ENCODE measurements around the gene CALD1.

The CALD1 gene

DNA sequence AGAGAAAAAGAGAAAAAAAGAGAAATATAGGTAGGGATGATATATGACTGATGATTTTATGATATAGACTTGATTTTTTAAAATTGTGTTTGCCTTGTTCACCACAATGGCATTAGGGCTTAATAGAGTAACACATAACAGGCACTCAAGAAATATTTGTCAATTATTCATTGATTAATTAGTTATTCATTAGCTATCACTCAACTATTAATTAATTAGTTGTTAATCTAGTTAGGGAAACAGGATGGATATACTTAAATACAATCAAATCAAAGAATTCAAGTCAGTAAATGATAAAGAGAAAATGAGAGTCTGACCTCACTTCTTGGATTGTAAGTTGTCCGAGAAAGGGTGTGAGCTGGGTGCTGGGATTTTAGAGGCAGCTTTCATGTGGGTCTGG, 15.1 kb upstream of the CALD1 start:
- DNase-seq (ENCODE audit: low read depth): no peak

DNA sequence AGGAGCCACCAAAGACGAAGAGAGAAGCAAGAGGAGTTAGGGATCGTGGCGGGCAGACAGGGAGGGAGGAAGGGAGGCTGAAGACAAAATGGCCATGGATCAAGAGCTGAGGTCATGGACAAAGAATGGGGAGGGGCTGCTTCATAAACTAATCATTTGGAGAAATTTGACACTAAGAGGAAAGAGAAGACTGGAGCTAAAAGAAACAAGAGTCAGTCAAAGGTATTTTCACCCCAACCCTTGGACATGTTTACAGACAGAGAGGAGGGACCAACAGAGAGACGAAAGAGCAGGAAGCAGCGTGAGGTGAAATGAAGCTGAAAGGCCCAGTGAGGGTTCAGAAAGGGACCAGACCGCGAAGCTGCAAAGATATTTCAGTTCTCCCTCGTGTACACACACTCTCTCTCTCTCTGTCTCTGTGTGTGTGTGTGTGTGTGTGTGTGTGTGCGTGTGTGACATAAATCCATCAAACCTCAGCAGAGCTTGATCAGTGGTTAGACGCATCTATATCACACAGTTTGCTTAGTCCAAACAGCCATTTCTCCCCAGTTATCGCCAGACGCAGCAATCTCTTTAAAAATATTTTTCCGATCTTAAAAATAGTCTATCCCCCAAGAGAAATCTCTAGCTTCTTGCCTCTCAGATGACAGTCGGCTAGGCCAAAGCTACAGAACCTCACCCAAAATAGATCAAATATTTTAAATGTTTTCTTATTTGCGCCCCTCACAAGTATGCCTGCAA, 12.5 kb upstream of the CALD1 start:
- DNase-seq (ENCODE audit: low read depth): no peak

DNA sequence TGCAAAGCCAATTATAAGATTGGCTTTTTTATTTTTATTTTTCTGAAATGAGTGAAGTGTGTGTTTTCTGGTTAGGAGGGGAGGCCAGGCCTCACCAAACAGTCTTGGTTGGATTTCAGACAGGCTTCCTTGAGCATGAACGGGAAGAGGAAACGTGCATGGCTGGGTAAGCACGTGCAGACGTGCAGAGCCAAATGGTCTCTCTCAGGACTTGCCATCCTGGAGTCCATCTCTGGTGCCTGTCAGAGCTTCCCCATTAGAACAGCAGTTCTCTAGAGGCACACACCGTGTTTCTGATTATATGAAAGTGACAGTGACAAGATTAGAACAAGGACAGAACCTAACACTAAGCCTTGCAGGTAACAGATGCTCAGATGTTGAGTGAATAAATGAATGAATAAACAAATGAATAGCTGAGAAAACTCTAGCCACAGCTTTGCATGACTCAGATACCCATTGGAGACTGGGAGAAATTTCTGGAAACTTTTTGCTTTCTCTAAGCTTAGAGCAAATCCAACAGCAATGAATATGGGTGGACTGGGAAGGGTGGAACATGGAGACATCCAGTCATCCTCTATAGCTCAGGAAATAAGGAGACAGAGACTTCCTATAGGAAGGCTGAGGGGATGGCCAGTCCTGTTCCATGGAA, 11.8 kb upstream of the CALD1 start:
- no peak for DNase-seq (ENCODE audit: low read depth)

DNA sequence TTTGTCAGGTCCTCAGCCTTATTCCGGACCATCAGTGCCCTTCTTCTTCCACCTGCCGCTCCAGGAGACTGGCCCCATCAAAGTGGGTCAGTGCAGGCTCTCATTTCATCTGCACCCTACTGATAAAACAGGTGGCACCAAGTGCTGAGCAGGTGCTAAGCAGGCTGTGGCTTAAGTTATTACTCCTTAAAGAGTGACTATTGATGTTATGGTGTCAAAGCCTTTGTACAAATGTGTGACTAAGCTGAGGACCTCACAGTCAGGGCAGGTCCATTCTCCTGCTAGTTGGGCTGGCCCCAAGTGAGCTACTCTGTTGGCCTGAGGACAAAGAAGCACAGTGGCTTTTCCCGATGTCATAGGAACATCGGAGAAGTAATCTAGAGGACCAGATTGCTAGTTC, 11.2 kb upstream of the CALD1 start:
- no peak for DNase-seq (ENCODE audit: low read depth)

DNA sequence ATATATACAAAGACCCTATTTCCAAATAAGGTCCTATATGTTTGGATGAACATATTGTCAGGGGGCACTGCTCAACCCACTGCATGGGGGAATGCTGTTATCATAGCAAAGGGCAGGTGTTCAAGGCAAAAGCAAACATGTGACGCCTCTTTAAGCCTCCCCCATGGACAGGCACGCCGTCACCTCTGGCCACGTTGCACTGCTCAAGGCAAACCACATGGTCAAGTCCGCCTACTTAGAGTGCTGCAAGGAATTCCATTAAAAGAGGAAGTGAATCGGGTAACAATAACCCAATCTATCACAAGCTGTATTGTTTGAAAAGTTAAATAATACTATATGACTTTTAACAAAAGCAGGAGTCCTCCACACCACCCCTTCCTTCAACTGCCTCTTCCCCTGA, 8.8 kb upstream of the CALD1 start:
- DNase-seq (ENCODE audit: low read depth): no peak

DNA sequence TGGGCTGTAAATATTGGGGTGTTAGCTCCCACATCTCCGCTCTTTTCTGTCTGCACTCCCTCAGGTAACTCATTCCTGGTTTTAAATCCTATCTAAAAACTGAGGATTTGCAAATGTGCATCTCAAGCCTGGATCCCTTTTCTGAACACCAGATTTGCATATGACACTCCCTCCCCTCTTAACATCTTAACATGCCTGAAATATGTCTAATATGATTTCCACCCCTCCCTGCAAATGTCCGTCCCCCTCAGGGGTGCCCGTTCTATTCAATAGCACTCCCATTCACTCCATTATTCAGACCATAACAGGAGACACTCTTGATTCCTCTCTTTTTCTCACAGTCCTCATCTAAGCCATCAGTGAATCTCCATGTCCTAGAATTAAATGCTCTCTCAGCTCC, 8.3 kb upstream of the CALD1 start:
- no peak for DNase-seq (ENCODE audit: low read depth)

DNA sequence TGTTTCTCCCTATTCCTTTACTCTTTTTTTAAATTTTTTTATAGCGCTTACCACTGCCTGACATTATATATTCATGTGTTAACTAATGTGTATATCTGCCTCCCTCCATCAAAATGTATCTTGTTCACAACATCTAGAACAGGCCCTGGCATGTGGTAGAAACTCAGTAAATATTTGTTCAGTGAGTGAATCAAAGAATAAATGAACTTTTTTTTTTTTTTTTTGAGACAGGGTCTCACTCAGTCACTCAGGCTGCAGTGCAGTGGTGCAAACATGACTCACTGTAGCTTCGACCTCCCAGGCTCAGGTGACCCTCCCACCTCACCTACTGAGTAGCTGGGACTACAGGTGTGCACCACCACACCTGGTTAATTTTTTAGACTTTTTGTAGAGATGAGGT, 7.5 kb upstream of the CALD1 start:
- no peak for DNase-seq (ENCODE audit: low read depth)

DNA sequence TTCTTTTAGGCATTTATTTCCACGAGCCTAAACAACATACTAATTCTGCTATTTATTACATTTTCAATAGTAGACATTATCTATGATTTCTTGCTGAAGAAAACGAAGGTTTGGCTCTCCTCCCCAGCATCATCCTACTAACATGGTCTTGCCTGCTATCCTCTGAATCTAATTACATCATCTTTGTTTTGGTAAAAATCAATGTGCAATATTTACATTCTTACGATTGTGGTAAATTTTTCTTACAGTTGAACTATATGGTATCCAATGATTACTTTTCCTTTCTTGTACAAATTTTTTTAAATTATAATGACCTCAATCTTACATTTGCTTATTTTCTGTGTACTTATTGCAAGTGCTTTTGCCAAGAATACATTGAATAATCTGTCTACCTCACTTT, 7.0 kb upstream of the CALD1 start:
- no peak for DNase-seq (ENCODE audit: low read depth)

DNA sequence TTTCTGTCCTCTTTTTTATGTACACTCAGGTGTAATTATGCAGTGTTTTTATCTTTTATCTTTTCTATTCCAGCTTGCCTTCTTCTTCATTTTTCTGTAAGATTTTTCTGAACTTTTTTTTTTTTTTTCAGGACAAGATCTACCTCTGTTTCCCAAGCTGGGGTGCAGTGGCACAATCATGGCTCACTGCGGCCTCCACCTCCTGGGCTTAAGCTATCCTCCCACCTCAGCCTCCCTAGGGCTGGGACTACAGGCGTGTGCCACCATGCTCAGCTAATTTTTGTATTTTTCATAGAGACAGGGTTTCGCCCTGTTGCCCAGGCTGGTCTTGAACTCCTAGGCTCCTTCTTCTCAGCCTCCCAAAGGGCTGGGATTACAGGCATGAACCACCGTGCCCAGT, 6.3 kb upstream of the CALD1 start:
- DNase-seq (ENCODE audit: low read depth): no peak

DNA sequence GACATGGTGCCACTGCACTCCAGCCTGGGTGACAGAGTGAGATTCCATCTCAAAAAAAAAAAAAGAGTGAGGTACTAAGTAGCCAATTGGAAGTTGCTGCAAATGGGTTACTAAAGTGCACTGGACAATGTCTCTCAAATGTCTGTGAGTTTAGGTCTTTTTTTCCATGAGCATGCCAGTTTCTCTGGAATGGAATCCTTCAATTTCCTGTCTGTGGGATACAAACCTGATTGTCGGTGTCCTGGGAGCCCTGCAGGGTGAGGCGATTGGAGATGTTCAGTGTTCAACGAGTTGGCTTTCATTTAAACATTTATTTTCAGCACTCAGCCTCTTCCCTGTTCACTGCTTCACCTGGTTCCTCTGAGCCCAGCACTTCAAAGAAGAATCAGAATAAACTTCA, 5.3 kb upstream of the CALD1 start:
- DNase-seq (ENCODE audit: low read depth): no peak

DNA sequence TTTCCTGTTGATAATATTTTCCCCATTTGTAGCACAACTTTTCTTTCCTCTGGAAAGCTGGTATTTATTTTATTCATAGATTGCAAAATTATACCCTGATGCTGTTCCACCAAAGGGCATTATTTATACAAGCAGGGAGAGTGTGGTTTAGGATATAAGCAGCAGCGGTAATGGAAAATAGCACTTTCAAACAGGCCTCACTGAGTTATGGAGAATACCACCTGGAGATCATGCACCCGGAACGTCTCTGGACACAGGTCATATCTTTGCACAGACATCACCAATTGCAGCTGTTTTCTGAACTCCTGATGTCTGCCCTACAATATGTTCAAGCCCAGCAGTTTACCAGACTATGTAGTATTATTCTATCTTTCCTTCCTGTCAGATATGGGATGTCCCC, 2.0 kb upstream of the CALD1 start:
- no peak for DNase-seq (ENCODE audit: low read depth)

DNA sequence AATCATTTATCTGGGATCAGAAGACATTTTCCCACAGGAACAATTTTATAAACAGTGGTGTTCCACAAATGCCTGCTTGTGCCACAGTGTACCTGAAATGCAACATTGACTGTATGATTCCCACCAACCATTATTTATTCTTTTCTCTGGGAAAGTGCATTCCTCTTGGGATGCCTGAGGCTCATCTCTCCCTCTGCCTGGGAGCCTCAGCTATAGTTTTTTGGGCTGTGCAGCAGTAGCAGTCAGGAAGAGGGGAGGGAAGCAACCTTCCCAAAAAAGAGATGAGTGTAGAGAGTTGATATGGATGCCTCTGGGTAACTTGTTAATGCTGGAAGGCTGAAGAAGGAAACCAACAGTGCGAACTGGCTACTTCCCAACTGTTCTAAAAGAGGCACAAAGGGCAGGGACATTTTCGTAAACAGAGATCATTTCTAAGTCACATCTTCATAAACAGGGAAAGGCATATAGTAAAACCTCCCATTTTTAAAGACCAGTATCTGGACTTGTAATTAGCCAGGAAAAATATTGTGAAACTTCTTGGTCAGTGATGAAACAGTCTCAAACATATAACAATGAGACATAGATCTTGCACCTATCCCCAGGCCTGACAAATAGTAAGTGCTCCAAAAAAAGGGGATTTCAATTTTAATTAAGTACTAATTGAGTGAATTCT, 1.4 kb upstream of the CALD1 start:
- no peak for DNase-seq (ENCODE audit: low read depth)

DNA sequence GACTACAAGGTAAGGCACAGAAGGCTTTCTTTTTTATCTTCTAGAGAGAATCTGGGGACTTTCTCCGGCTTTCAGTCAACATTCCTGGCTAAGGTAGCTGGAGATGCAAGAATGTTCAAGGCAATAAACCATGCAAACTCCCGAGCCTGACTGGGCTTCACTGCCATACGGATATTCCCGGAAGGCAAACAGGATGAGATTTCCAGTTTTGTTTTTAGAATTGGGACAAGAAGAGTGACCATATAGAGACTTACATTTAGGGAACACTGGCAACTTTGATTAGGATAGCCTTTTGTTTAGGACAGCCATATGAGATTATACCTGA, 269 bp downstream of the CALD1 start:
- no peak for DNase-seq (ENCODE audit: low read depth)

DNA sequence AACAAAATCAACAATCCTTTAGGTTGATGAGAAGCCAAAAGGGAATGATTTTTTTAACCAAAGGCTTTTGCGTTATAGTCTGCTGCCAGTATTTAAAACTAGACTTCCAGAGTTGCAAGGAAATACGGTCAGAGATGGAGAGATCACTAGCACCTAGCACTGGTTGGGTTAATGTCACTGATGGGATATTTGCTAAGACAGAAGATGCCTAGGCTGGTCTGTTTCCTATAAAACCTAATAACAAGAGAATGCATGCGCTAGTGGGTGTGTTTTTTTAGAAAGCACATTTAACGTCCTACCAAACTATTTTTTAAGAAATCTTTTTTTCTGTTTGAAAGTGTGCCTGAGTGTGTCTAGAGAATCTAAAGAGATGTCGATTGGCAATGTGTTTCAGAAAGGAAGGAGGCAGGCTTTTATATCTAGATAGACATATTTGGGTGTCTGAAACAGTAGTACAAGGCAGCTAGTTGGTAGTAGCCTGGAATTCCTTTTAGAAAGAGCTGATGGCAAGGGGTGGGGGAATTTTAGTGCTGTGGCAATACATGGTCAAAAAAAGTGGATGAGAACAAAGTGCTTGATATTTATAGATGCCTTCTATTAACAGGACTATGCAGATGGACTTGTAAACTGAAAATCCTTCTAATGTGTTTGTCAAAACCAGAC, 863 bp downstream of the CALD1 start:
- DNase-seq (ENCODE audit: low read depth): no peak

DNA sequence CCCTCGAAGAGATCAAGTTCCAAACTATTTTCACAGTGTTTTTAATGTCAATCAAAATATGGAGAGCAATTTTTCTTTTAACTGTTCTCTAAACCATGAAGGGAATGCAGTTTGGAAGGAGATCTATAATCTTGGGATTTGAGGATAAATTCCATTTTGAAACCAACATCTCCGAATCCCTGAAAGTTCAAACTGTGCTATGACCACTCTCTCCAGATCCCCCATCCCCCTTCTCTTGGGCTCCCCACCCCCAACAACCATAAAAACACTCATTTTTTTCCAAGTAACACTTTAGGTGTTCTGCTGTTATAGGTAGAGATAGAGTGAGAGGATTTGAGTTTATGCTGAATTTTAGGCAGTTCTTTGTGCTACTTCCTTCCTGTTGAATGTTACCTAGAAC, 1.7 kb downstream of the CALD1 start:
- no peak for DNase-seq (ENCODE audit: low read depth)

DNA sequence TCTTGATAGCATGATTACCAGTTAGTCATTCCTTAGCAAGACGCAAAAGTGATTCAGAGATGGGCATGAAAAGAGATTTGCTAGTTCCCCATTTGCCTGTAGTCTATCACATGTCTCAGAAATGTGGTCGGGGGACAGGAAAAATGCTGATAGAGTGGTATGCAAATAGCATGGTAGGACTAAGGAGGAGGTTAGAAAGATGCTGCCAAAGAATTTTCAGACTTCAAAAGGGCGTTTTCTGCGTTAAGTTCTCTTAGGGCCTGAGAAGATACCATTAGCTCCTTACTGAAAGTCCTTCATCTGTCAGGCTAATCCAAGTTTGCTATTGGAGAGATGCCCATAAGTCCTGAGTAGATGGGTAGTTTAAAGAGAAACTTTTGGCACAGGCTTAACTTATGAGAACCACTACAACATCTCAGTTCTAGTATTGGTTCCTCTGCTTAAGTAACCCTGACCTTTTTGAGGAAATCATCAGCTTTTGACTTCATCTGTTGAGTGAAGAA, 2.7 kb downstream of the CALD1 start:
- DNase-seq (ENCODE audit: low read depth): no peak

DNA sequence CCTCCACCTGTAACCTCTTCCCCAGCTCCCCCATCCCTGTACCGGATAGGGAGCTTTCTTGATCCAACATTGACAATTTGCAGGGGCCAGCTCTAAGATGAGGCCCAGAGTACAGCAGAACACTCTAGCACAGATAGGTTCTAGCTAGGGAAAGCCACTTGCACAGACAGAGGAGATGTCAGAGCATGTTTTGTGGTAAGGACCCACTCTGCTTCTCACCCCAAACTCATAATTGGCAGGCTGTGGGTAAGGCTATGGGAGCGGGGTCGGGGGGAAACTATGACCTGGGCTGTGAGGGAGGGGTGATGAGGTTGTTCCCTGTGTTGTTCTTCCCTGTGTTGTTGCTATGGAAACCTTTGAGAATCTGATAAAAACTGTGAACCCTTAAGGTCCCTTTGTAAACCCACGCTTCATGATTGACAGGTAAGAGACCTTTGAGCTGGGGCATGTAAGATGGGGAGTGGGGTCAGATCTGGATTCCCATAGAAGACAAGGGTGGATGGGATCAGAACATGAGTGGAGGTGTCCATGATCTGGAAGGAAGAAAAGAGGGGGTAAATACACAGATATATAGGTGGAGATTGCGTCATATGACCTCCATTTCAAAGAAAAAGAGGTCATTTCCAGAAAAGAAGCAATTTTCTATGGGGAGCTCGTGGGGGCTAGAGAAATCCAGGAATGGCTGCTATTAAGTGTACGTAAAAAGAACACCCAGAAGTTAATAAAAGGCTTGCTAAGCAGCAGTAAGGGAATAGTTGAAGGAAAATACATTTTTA, 4.0 kb downstream of the CALD1 start:
- DNase-seq (ENCODE audit: low read depth): no peak

DNA sequence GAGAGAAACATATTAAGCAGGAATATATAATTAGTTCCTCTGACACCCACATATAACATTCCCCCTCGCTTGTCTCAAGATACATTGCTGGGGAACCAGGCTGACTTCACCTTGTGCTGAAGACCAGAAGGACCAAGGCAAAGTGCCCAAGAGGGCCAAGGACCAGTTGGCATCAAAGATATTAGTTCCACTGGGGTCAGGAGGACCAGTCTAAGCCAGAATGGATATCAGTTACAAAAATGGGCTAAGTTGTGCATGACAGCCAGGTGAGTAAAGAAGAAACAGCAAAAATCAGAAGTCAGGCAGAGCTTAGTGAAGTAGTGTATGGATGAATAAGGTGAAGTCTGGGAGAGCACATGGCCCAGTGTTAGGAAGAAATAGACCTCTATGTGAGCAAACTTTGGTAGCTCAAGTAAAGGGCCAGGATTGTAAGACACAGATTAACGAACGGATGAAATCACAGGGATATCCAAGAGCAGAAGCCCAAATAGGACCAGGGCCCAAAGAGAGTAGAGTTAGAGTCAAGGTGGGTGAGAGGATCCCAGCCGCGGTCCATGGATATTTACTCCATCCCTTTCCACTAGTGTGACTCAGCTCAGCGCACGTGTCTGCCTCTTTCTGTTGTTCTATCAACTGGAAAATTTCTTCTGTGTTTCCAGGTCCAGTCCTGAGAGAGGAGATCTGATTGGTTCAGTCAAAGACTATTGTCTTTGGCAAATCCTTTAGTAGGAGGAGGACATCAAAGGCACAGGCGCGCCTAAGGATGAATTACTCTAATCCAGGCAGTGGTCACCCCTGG, 5.0 kb downstream of the CALD1 start:
- DNase-seq (ENCODE audit: low read depth): no peak

DNA sequence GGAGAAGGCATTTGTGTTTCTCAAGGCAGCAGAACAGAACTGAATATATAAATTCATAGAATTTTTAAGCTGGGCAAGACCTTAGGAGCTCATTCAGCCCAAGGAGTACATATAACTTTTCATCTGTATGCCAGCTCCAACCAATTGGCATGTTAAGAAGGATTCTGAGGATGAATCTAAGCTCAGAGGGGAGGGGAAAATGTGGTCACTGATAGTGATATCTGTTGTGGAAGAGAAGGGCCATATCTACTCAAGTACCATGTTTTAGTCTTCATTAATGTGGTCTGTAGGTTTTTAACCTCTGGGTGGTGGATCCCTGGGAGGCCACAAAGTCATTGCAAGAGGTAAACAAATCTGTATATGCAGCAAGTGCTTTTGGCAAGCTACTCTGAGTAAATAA, 6.4 kb downstream of the CALD1 start:
- no peak for DNase-seq (ENCODE audit: low read depth)

DNA sequence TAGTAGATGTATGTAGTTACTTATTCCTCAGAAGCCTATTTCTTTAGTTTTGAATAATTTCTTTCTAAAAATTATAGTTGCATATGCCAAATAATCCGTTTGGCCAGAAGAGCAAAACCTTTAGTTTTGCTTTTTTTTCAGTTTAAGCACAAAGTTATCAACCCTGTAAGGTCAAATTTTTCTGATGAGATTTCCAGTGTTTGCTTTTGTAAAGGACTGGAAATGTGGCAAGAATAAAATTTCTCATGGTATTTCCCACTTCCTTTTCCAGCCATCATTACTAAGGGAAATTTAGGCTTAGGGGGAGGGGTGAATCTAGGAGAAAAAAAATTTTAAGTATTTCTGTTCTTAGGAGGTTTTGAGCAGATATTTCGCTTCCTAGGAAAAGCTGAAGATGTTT, 7.6 kb downstream of the CALD1 start:
- DNase-seq (ENCODE audit: low read depth): no peak

DNA sequence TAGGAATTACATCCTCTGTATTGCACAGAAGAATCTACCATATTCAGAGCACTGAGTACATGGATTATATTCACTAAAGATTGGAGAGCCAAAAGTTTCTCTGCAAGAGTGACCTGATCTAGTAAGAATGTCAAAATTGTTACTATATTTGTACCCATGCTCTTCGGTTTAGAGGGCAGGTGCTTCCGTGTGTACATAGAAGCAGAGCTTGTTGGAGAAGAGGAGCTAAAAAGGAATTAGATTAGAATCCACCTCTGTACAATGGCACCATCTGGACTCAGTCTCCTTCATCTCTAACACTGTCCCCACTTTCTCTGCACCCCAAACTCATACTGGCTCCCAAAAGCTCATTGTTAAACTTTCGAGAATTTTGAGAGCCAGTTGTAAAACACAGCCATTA, 8.3 kb downstream of the CALD1 start:
- DNase-seq (ENCODE audit: low read depth): no peak
